HT1080 (cell line): ENCODE measurements around the gene TOX2. TPM values are rescaled to one million over a fixed set of nuclear protein-coding genes. Genes with fewer than 3 reads are reported as not detected.

ENCODE experiments used
- DNase-seq: peaks from one replicate; pipeline ENCODE4 v3.0.0-alpha.2; 2015; ENCODE audit warnings: low read depth
- total RNA-seq: library from RNA; depleted of rRNA; stranded (reverse); fragments of >200 nt; shearing (Covaris generic); gene quantifications from 2 replicates; pipeline ENCODE4 v1.2.3, GENCODE V29; 2014

Gene TOX2
- total RNA-seq, 1 experiment from 2014 or later: 8.3 TPM

GRCh38 chr20:43955750-43956191 is 41.1 kb downstream of the TOX2 start:
- no peak for DNase-seq

GRCh38 chr20:43957392-43957791 is 42.7 kb downstream of the TOX2 start:
- DNase-seq: no peak

DNA sequence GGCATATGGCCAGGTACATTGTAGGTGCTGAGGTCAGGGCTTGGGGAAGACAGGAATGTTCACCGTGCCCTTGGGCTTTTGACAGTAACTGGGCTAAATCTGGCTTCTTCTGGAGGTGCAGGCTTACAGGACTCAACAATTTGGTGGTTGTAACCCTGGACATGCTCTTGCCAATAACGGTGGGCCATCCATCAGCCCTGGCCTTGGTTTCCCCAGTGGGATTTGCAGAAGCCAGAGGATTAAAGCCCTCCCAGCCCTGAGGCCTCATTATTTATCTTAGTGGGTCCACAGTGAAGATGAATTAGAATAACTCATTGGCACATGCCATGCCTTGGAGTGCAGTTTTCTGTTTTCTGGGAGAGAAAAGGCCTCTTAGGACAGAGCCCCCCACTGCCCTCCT is 44.0 kb downstream of the TOX2 start:
- no peak for DNase-seq

DNA sequence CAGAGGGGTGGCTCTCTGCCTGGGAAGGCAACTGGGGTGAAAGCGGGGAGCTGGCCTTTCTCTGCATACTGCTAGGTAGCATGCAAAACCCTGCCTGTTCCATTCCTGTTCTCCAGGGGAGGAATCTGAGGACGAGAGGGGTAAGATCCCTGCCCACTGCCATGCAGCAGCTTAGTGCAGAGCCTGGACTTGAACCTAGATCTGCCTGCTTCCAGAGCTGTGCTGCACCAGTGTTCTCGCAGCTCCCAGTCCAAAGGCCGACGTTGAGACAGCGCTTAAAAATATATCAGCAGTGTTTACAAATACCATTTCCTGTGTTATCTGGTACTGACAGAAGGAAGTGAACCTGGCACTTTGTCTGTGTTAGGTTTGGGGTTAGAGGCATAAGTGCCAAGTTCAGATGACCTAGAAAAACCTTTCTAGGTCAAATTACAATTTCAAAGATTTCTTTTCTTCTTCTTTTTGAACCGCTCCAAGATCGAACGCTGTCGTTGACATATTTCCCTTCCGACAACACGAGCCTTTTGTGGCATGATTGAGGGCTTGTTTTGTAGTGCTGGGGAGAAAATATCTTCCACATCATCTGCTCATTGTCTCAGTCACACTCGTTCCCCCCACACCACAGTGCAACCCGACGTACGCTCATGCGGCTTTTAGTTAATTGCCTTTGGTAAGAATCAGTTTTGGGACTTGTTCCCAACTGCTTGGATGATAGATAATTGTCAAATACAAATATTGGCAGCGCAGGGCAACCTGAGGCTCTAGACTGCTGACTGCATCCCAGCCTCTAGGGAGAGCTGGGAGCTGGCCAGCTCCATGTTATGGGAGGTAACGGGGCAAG is 44.6 kb downstream of the TOX2 start:
- DNase-seq: no peak

DNA sequence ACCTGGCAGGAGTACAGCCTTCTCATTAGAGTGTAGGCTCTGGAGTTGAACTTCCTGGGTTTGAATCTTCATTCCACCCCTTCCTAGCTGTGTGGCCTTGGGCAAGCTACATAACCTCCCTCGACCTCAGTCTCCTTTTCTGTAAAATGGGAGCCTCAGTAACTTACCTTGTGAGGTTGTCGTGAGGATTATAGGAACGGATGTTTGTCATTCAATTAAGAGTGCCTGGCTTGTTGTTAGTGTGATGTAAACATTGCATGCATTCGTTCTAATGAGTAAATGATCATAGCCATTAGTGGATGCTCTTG is 45.2 kb downstream of the TOX2 start:
- no peak for DNase-seq

DNA sequence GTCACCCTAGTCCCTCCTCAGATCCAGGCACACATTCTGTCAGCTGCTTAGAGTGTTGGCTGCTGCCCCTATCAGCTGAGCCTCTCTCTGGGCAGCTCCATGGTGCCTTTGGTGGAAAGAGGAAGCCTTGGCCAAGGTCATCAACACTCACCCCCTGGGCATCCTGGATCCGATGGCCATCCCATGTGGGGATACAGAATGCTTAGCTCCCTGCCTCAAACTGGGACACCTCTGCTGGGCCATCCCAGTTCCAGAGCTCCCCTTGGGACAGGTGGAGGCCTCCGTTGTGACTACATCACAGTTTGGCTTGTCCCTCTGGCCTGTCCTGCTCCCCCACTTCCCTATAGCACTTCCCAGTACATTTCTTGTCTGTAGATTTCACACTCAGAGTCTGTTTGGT is 45.6 kb downstream of the TOX2 start:
- DNase-seq: no peak

- DNase-seq: no peak
Measured at GRCh38 chr20:43961116-43961515, 46.5 kb downstream of the TOX2 start.

DNA sequence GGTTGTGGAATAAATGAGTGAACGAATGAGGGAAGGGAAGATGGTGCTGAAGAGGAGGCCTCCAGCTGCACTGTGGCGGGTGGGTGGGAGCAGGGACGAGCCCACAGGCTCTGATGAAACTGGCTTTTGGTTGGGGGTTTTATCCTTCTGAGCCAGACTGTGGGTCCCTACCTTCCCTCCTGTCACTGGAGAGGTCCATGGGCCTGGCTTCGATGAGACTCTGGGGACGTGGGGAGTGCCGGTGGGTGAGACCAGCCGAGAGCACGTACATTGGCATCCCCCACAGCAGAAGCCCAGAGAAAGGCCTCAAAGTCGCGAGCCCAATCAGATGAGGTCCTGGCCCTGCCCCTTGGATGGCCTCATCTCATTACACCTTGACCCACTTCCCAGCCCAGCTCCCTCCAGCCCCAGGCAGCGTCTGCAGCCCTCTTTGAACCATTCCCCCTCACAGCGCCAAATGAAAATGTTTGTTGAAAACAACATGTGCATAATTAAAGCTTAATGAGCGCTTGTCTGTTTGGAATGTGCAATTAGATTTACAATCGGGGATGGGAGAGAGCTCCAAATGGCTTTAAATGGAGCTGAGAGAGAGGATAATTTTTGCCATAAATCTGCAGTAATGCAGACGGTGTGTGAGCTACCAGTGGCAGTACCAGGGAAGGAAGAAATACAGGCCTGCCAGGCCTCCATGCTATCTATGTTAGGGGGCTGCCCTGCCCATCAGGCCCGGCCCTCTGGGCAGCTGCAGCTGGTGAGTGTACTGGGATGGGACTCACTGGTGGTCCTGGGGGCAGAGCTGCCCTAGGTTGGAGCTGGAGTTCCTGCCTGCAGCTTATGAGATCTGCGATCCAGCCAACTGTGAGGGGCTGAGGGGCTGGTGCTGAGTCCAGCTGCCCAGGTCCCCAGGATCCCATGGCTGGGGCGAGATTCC is 47.2 kb downstream of the TOX2 start:
- no peak for DNase-seq

DNA sequence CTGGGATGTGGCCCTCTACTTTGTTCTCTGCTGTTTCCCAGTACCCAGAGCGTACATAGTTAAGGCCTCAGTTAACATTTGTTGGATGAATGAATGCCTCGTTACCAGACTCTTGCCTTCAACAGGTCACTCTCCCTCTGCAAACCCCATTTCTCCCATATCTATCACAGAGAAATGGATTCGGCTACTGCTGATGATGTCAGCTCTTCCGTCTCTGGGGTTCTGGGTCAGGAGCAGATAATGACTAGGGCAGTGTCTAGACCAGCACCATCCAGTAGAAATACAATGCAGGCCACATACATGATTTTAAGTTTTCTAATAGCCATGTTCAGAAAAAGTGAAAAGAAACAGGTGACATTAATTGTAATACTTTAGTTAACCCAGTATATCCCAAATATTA is 47.9 kb downstream of the TOX2 start:
- DNase-seq: no peak

- DNase-seq: no peak
Measured at GRCh38 chr20:43963233-43963632, 48.6 kb downstream of the TOX2 start.

DNA sequence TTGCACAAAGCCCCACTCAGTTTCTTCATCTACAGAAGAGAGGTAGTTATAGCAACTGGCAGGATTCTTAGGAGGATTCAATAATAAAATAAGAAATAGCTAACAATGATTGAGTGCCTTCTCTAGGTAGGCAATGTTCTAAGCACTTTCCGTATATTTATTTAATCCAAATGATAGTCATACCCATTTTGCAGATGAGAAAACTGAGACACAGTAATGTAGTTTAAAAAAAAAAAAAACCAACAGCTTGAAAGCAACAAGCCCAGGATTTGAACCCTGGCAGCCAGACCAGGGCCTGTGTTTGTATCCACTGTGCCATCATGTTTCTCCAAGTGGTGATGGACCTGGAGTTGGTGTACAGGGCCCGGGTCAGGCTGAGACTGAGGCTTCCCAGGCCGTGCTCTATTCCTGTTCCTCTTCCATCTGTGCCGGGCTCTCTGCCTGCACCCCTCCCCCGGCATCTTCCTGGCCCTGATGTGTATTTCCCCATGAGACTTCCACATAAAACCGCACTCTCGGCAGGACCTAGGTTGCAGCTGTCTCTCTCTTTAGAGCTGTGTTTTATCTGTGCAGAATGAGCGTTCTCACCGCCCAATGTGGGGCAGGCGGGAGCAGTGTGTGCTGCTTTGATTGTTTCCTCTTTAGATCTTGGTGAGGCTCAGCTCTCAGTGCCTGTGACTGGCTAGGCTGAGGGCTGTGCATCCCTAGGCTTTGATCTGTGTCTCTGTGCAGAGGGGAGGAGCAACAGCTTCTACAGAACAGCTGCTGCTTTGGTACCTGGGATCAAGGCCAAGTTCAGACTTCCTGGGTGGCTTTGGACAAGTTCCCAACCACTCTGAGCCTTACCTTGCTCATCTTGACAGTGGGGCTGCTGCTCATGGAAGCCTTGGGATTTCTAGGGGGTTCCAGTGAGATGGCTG is 49.5 kb downstream of the TOX2 start:
- DNase-seq: no peak

GRCh38 chr20:43968341-43969000 is 53.8 kb downstream of the TOX2 start:
- DNase-seq: no peak

- DNase-seq: no peak
Measured at GRCh38 chr20:43969028-43969447, 54.4 kb downstream of the TOX2 start.

- DNase-seq: no peak
Measured at GRCh38 chr20:43969501-43970182, 55.0 kb downstream of the TOX2 start.

GRCh38 chr20:43971267-43971666 is 56.6 kb downstream of the TOX2 start:
- DNase-seq: no peak

DNA sequence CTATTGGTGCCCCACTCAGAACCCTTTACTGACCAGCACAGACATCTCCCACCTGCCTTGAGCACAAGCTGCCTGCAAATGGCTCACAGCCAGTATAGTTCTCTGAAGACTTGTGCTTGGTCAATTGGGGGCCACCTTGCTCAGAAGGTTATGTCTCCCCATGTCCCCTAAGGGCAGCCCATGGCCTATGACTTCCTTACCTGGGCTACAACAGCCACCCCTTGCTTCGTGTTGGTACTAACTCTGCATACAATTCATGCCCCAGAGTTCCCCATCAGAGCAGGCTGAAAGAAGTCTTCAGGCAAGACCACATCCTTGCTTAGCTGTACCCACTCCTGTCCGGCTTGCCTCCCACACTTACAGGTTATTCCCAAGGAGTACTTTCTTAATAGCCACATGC is 57.4 kb downstream of the TOX2 start:
- no peak for DNase-seq

- no peak for DNase-seq
Measured at GRCh38 chr20:43972692-43973091, 58.0 kb downstream of the TOX2 start.

DNA sequence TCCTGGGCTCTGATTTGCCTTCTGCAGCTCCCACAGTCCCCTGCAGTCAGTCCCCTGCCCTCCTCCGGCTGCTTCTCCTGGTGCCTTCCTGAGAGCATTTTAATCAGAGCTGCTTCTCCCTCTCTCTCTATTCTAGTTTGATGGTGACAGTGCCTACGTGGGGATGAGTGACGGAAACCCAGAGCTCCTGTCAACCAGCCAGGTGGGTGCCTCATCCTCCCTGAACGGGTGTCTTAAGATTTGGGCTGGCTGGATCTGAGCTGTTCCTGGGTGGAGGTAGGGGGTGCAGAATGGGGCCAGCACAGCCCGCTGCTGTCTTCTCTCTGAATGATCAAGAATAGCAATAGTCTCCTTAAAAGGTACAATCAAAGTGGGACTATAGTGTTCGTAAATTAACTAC is 58.6 kb downstream of the TOX2 start:
- no peak for DNase-seq

- DNase-seq: no peak
Measured at GRCh38 chr20:43973671-43974450, 59.2 kb downstream of the TOX2 start.
